Pulmonary artery endothelial cell (primary cell): Measurements from ENCODE around the gene TTBK2. TPM values are rescaled to one million over a fixed set of nuclear protein-coding genes. Genes with fewer than 3 reads are reported as not detected.
"Not testable (repeated sequence)": the region's sequence is repeated elsewhere in the genome, so short reads cannot be mapped to it uniquely, and the experiment has no call there.

Experiments
- DNase-seq: peaks from one replicate; pipeline ENCODE4 v3.0.0-alpha.2; 2011; ENCODE audit warnings: low read depth, low spot score
- total RNA-seq: library from RNA; depleted of rRNA; stranded (reverse); fragments of >200 nt; gene quantifications from 2 replicates; pipeline ENCODE4 v1.2.3, GENCODE V29; 2014

TTBK2 gene
- total RNA-seq = 7.6 and 12.3 TPM in 2 replicates

GRCh38 chr15:42920519-42921341 is at the start of gene TTBK2:
Gene TTBK2 (minus strand): TSS chr15:42920778. CDS start chr15:42878617, 42,161 bp downstream.
- DNase-seq = peak; percentile 96

DNA sequence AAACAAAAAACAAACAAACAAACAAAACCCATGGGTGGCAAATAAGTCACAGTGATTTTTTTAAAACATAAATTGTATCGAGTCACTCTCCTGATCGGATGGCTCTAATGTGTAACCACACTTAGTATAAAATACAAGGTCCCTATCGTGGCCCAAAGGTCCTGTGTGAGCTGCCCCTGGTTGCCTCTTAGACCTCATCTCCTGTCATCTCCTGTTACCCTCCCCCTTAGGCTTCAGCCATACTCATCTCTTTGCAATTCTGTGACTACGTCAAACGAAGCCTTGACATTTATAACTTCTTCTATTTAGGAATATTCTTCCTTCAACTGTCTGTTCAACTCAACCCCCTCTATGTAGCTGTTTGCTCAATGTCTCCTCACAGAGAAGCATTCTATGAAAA is 43.9 kb upstream of the TTBK2 start:
- no peak for DNase-seq

DNA sequence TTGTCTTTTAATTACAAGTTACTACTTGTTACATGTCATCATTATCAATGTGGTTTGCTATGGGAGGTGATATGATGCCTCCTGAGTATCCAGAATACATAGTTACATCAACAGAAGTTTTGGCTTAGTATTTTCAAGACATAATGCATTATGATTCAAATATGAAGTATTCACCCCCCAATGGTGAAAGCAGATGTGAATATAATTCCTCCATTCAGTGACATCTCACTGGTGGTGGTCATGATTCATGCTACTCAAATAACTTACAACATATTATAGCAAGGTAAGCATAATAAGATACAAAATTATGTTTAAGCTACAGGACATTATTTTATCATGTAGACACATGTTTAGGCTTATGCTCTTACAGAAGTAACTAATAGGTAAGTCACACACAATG is 34.9 kb upstream of the TTBK2 start:
- DNase-seq = no peak

GRCh38 chr15:42954291-42954690 is 33.7 kb upstream of the TTBK2 start:
- no peak for DNase-seq

GRCh38 chr15:42948898-42949297 is 28.3 kb upstream of the TTBK2 start:
- DNase-seq = not testable (repeated sequence)

- DNase-seq = no peak
Measured at GRCh38 chr15:42940527-42940926, 19.9 kb upstream of the TTBK2 start.

DNA sequence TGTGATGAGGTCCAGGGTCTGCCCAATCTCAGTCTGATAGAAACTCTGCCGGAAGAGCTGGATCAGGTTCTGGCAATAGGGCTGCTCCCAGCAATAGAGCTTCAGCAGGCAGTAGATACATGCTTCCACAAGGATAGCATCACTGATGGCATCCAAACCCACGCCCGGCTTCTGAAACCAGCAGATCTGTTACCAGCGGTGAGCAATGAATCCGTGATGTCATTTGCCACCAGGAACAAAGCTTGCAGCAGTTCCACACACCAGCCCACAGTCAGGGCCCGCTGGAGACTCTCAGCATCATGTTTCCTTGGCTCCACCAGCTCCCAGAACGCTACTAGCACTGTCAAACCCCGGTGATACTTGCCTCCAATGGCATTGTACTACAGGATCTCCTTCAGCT is 19.3 kb upstream of the TTBK2 start:
- no peak for DNase-seq

- no peak for DNase-seq
Measured at GRCh38 chr15:42937143-42937542, 16.6 kb upstream of the TTBK2 start.

GRCh38 chr15:42933886-42934667 is 13.5 kb upstream of the TTBK2 start:
- no peak for DNase-seq

- DNase-seq = no peak
Measured at GRCh38 chr15:42932833-42933515, 12.4 kb upstream of the TTBK2 start.

DNA sequence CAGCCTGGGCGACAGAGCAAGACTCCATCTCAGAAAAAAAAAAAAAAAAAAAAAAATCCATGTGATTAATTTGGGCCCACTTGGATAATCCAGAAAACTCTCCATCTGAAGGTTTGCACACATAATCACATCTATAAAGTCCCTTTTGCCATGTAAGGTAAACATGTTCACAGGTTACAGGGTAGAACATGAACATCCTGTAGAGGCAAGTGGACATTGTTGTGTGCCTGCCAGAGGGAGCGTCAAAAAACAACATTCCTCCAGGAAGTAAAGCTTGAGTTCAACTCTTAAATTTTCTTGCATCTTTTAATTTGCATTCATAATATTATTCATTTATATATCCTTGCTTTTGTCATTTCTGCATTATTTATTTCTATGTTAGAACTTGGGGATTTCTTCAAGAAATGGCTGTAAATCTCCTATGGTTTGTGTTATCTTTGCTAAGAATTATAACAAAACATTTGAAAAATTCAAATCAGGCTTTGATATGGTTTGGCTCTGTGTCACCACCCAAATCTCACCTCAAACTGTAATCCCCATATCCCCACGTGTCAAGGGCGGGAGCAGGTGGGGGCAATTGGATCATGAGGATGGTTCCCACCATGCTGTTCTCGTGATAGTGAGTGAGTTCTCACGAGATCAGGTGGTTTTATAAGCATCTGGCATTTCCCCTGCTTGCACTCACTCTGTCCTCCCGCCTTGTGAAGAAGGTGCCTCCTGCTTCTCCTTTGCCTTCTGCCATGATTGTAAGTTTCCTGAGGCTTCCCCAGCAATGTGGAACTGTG is 11.3 kb upstream of the TTBK2 start:
- no peak for DNase-seq

- no peak for DNase-seq
Measured at GRCh38 chr15:42929306-42929848, 8.8 kb upstream of the TTBK2 start.

GRCh38 chr15:42921342-42921731 is 759 bp upstream of the TTBK2 start:
- no peak for DNase-seq

- DNase-seq = no peak
Measured at GRCh38 chr15:42919799-42920518, 619 bp downstream of the TTBK2 start.

DNA sequence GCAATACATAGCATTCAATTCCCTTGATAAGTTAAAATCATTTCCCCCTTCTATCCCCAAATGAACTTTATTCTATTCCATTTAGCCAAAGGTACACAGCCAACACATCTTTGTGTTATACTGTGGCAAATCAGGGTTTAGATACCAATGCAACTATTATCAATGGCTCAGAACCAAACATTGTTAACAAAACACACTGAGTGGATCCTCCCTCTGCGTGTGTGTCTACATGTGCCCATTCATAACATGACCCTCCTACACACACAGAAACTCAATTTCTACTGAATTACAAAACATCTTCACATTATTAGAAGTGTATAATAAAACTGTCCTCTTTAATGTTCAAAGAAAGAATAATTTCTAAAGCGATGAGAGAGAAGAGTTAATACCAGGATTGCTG is 1.3 kb downstream of the TTBK2 start:
- no peak for DNase-seq

DNA sequence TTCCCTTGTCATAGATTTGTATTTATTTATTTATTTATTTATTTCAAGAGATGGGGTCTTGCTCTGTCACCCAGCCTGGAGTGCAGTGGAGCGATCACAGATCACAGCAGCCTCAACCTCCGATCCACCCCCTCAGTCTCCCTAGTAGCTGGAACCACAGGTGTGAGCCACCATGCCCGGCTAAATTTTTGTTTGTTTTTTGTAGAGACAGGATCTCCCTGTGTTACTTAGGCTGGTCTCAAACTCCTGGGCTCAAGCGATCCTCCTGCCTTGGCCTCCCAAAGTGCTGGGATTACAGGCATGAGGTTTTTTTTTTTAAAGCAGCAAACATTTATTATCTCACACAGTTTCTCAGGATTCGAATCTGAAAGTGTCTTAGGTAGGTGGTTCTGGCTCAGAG is 2.5 kb downstream of the TTBK2 start:
- no peak for DNase-seq

GRCh38 chr15:42915654-42916315 is 4.8 kb downstream of the TTBK2 start:
- DNase-seq = no peak

GRCh38 chr15:42914728-42915497 is 5.7 kb downstream of the TTBK2 start:
- no peak for DNase-seq

DNA sequence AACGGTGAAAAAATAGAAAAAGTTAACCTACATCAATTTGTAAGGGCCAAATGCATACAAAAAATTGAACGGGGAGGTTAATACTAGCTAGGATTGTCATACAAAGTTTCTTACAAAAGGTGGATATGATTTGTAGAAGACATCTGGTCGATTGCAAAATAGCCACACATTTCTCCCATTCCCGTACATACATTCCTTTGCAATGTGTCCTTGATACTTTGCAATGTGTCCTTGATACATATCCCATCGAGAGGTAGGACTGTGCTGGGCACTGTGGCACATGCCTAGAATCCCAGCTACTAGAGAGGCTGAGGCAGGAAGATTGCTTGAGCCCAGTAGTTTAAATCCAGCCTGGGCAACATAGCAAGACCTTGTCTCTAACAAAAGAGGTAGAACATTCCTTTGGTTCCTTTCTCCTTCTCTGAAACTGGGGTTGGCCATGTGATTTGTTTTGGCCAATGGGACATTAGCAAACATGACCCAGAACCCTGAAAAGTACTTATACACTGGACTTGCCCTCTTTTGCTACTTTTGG is 9.5 kb downstream of the TTBK2 start:
- DNase-seq = no peak
